ENCODE measurements around the gene PSMD10.

The PSMD10 gene

GRCh38 chrX:108081110-108081509 lies 10.2 kb downstream of the PSMD10 start:
- Histone ChIP-seq H3K36me3 (ENCODE audit: control insufficient read depth in 2 of 2, insufficient read depth in 2 of 2, low read length in 2 of 2) (no peaks in the 10 kb centered on the region), H3K4me1 (ENCODE audit: control insufficient read depth in 2 of 2, insufficient read depth in 2 of 2, low read length in 2 of 2) (no peaks in the 10 kb centered on the region), H3K9me3 (ENCODE audit: control insufficient read depth in 2 of 2, low read length in 2 of 2) (no peaks in the 10 kb centered on the region), H3K9ac (ENCODE audit: low read depth in 1 of 2, low read length in 2 of 2) (no peak overlapping the region), H3K27me3 (ENCODE audit: control insufficient read depth in 2 of 2, insufficient read depth in 2 of 2, low read length in 2 of 2) (no peaks in the 10 kb centered on the region), H3K27ac (ENCODE audit: low read depth in 2 of 2, low read length in 2 of 2) (no peak overlapping the region), H3K4me3 (ENCODE audit: low read length in 2 of 2) (no peak overlapping the region)

GRCh38 chrX:108072746-108073145 lies 18.6 kb downstream of the PSMD10 start:
- Histone ChIP-seq H3K9me3 (ENCODE audit: control insufficient read depth in 2 of 2, low read length in 2 of 2) (no peaks in the 10 kb centered on the region), H3K36me3 (ENCODE audit: control insufficient read depth in 2 of 2, insufficient read depth in 2 of 2, low read length in 2 of 2) (no peaks in the 10 kb centered on the region), H3K4me3 (ENCODE audit: low read length in 2 of 2) (no peak overlapping the region), H3K9ac (ENCODE audit: low read depth in 1 of 2, low read length in 2 of 2) (no peak overlapping the region), H3K4me1 (ENCODE audit: control insufficient read depth in 2 of 2, insufficient read depth in 2 of 2, low read length in 2 of 2) (no peaks in the 10 kb centered on the region), H3K27ac (ENCODE audit: low read depth in 2 of 2, low read length in 2 of 2) (no peak overlapping the region), H3K27me3 (ENCODE audit: control insufficient read depth in 2 of 2, insufficient read depth in 2 of 2, low read length in 2 of 2) (no peaks in the 10 kb centered on the region)

- Histone ChIP-seq H3K4me1 (ENCODE audit: control insufficient read depth in 2 of 2, insufficient read depth in 2 of 2, low read length in 2 of 2) (no peaks in the 10 kb centered on the region), H3K9me3 (ENCODE audit: control insufficient read depth in 2 of 2, low read length in 2 of 2) (no peaks in the 10 kb centered on the region), H3K4me3 (ENCODE audit: low read length in 2 of 2) (no peak overlapping the region), H3K9ac (ENCODE audit: low read depth in 1 of 2, low read length in 2 of 2) (no peak overlapping the region), H3K27ac (ENCODE audit: low read depth in 2 of 2, low read length in 2 of 2) (no peak overlapping the region), H3K36me3 (ENCODE audit: control insufficient read depth in 2 of 2, insufficient read depth in 2 of 2, low read length in 2 of 2) (no peaks in the 10 kb centered on the region), H3K27me3 (ENCODE audit: control insufficient read depth in 2 of 2, insufficient read depth in 2 of 2, low read length in 2 of 2) (no peaks in the 10 kb centered on the region)
Measured at GRCh38 chrX:108071578-108071977, 19.8 kb downstream of the PSMD10 start.

GRCh38 chrX:108070891-108071290 lies 20.5 kb downstream of the PSMD10 start:
- H3K9ac ChIP-seq (ENCODE audit: low read depth in 1 of 2, low read length in 2 of 2) = no peak overlapping the region
- no peaks in the 10 kb centered on the region for H3K27me3 ChIP-seq (ENCODE audit: control insufficient read depth in 2 of 2, insufficient read depth in 2 of 2, low read length in 2 of 2)
- no peaks in the 10 kb centered on the region for H3K36me3 ChIP-seq (ENCODE audit: control insufficient read depth in 2 of 2, insufficient read depth in 2 of 2, low read length in 2 of 2)
- no peaks in the 10 kb centered on the region for H3K4me1 ChIP-seq (ENCODE audit: control insufficient read depth in 2 of 2, insufficient read depth in 2 of 2, low read length in 2 of 2)
- H3K27ac ChIP-seq (ENCODE audit: low read depth in 2 of 2, low read length in 2 of 2) = no peak overlapping the region
- H3K9me3 ChIP-seq (ENCODE audit: control insufficient read depth in 2 of 2, low read length in 2 of 2) = no peaks in the 10 kb centered on the region
- no peak overlapping the region for H3K4me3 ChIP-seq (ENCODE audit: low read length in 2 of 2)

- H3K4me3 ChIP-seq (ENCODE audit: low read length in 2 of 2) = no peak overlapping the region
- H3K9ac ChIP-seq (ENCODE audit: low read depth in 1 of 2, low read length in 2 of 2) = no peak overlapping the region
- no peaks in the 10 kb centered on the region for H3K9me3 ChIP-seq (ENCODE audit: control insufficient read depth in 2 of 2, low read length in 2 of 2)
Measured at GRCh38 chrX:108068121-108068520, 23.2 kb downstream of the PSMD10 start.

GRCh38 chrX:108064613-108065012 lies 26.7 kb downstream of the PSMD10 start:
- Histone ChIP-seq H3K9me3 (ENCODE audit: control insufficient read depth in 2 of 2, low read length in 2 of 2) (no peaks in the 10 kb centered on the region), H3K27me3 (ENCODE audit: control insufficient read depth in 2 of 2, insufficient read depth in 2 of 2, low read length in 2 of 2) (peaks cover 3 to 7% of the 10 kb centered on the region in 2 donors), H3K27ac (ENCODE audit: low read depth in 2 of 2, low read length in 2 of 2) (no peak overlapping the region), H3K36me3 (ENCODE audit: control insufficient read depth in 2 of 2, insufficient read depth in 2 of 2, low read length in 2 of 2) (no peaks in the 10 kb centered on the region), H3K4me3 (ENCODE audit: low read length in 2 of 2) (no peak overlapping the region), H3K4me1 (ENCODE audit: control insufficient read depth in 2 of 2, insufficient read depth in 2 of 2, low read length in 2 of 2) (no peaks in the 10 kb centered on the region), H3K9ac (ENCODE audit: low read depth in 1 of 2, low read length in 2 of 2) (no peak overlapping the region)

More at GRCh38 chrX:108068121-108068520, 23.2 kb downstream of the PSMD10 start:
- Histone ChIP-seq H3K27me3 (ENCODE audit: control insufficient read depth in 2 of 2, insufficient read depth in 2 of 2, low read length in 2 of 2) (peaks cover 0 to 7% of the 10 kb centered on the region in 2 donors), H3K4me1 (ENCODE audit: control insufficient read depth in 2 of 2, insufficient read depth in 2 of 2, low read length in 2 of 2) (no peaks in the 10 kb centered on the region), H3K27ac (ENCODE audit: low read depth in 2 of 2, low read length in 2 of 2) (no peak overlapping the region), H3K36me3 (ENCODE audit: control insufficient read depth in 2 of 2, insufficient read depth in 2 of 2, low read length in 2 of 2) (no peaks in the 10 kb centered on the region)

GRCh38 chrX:108064001-108064400 lies 27.3 kb downstream of the PSMD10 start:
- Histone ChIP-seq H3K4me3 (ENCODE audit: low read length in 2 of 2) (no peak overlapping the region), H3K27me3 (ENCODE audit: control insufficient read depth in 2 of 2, insufficient read depth in 2 of 2, low read length in 2 of 2) (peaks cover 3 to 7% of the 10 kb centered on the region in 2 donors), H3K27ac (ENCODE audit: low read depth in 2 of 2, low read length in 2 of 2) (no peak overlapping the region), H3K36me3 (ENCODE audit: control insufficient read depth in 2 of 2, insufficient read depth in 2 of 2, low read length in 2 of 2) (no peaks in the 10 kb centered on the region), H3K4me1 (ENCODE audit: control insufficient read depth in 2 of 2, insufficient read depth in 2 of 2, low read length in 2 of 2) (no peaks in the 10 kb centered on the region), H3K9me3 (ENCODE audit: control insufficient read depth in 2 of 2, low read length in 2 of 2) (no peaks in the 10 kb centered on the region), H3K9ac (ENCODE audit: low read depth in 1 of 2, low read length in 2 of 2) (no peak overlapping the region)

GRCh38 chrX:108059801-108060200 lies 31.5 kb downstream of the PSMD10 start:
- no peak overlapping the region for H3K9ac ChIP-seq (ENCODE audit: low read depth in 1 of 2, low read length in 2 of 2)
- H3K4me1 ChIP-seq (ENCODE audit: control insufficient read depth in 2 of 2, insufficient read depth in 2 of 2, low read length in 2 of 2) = no peaks in the 10 kb centered on the region
- H3K36me3 ChIP-seq (ENCODE audit: control insufficient read depth in 2 of 2, insufficient read depth in 2 of 2, low read length in 2 of 2) = no peaks in the 10 kb centered on the region
- H3K27ac ChIP-seq (ENCODE audit: low read depth in 2 of 2, low read length in 2 of 2) = no peak overlapping the region
- no peak overlapping the region for H3K4me3 ChIP-seq (ENCODE audit: low read length in 2 of 2)
- H3K27me3 ChIP-seq (ENCODE audit: control insufficient read depth in 2 of 2, insufficient read depth in 2 of 2, low read length in 2 of 2) = peaks cover 3 to 7% of the 10 kb centered on the region in 2 donors
- no peaks in the 10 kb centered on the region for H3K9me3 ChIP-seq (ENCODE audit: control insufficient read depth in 2 of 2, low read length in 2 of 2)

- no peaks in the 10 kb centered on the region for H3K36me3 ChIP-seq (ENCODE audit: control insufficient read depth in 2 of 2, insufficient read depth in 2 of 2, low read length in 2 of 2)
- H3K9ac ChIP-seq (ENCODE audit: low read depth in 1 of 2, low read length in 2 of 2) = no peak overlapping the region
- no peak overlapping the region for H3K27ac ChIP-seq (ENCODE audit: low read depth in 2 of 2, low read length in 2 of 2)
- H3K27me3 ChIP-seq (ENCODE audit: control insufficient read depth in 2 of 2, insufficient read depth in 2 of 2, low read length in 2 of 2) = peaks cover 0 to 3% of the 10 kb centered on the region in 2 donors
- no peaks in the 10 kb centered on the region for H3K4me1 ChIP-seq (ENCODE audit: control insufficient read depth in 2 of 2, insufficient read depth in 2 of 2, low read length in 2 of 2)
- H3K9me3 ChIP-seq (ENCODE audit: control insufficient read depth in 2 of 2, low read length in 2 of 2) = no peaks in the 10 kb centered on the region
- H3K4me3 ChIP-seq (ENCODE audit: low read length in 2 of 2) = no peak overlapping the region
Measured at GRCh38 chrX:108055546-108055945, 35.8 kb downstream of the PSMD10 start.

- Histone ChIP-seq H3K27ac (ENCODE audit: low read depth in 2 of 2, low read length in 2 of 2) (no peak overlapping the region), H3K4me3 (ENCODE audit: low read length in 2 of 2) (no peak overlapping the region), H3K4me1 (ENCODE audit: control insufficient read depth in 2 of 2, insufficient read depth in 2 of 2, low read length in 2 of 2) (no peaks in the 10 kb centered on the region), H3K27me3 (ENCODE audit: control insufficient read depth in 2 of 2, insufficient read depth in 2 of 2, low read length in 2 of 2) (no peaks in the 10 kb centered on the region), H3K9me3 (ENCODE audit: control insufficient read depth in 2 of 2, low read length in 2 of 2) (no peaks in the 10 kb centered on the region), H3K36me3 (ENCODE audit: control insufficient read depth in 2 of 2, insufficient read depth in 2 of 2, low read length in 2 of 2) (no peaks in the 10 kb centered on the region), H3K9ac (ENCODE audit: low read depth in 1 of 2, low read length in 2 of 2) (no peak overlapping the region)
Measured at GRCh38 chrX:108053218-108053617, 38.1 kb downstream of the PSMD10 start.

GRCh38 chrX:108049649-108050048 lies 41.7 kb downstream of the PSMD10 start:
- H3K4me1 ChIP-seq (ENCODE audit: control insufficient read depth in 2 of 2, insufficient read depth in 2 of 2, low read length in 2 of 2) = no peaks in the 10 kb centered on the region
- no peaks in the 10 kb centered on the region for H3K36me3 ChIP-seq (ENCODE audit: control insufficient read depth in 2 of 2, insufficient read depth in 2 of 2, low read length in 2 of 2)
- no peak overlapping the region for H3K9ac ChIP-seq (ENCODE audit: low read depth in 1 of 2, low read length in 2 of 2)
- no peaks in the 10 kb centered on the region for H3K27me3 ChIP-seq (ENCODE audit: control insufficient read depth in 2 of 2, insufficient read depth in 2 of 2, low read length in 2 of 2)
- H3K9me3 ChIP-seq (ENCODE audit: control insufficient read depth in 2 of 2, low read length in 2 of 2) = no peaks in the 10 kb centered on the region
- no peak overlapping the region for H3K4me3 ChIP-seq (ENCODE audit: low read length in 2 of 2)
- no peak overlapping the region for H3K27ac ChIP-seq (ENCODE audit: low read depth in 2 of 2, low read length in 2 of 2)
